Liver (tissue), 9 donors: ENCODE measurements around the gene CLK4. TPM values are rescaled to one million over a fixed set of nuclear protein-coding genes. Genes with fewer than 3 reads are reported as not detected.
"Not testable (repeated sequence)": the region's sequence is repeated elsewhere in the genome, so short reads cannot be mapped to it uniquely, and the experiment has no call there.

Experiments used
- DNase-seq: peaks from one replicate; pipeline ENCODE4 v3.0.0-alpha.2; 2017; ENCODE audit warnings: low spot score
- H3K27ac ChIP-seq, 2 donors: one replicate each; pipeline ENCODE4 v1.7.0; 2013; ENCODE audit warnings: inconsistent platforms in 2 of 2, low read length in 2 of 2, control low read depth in 1 of 2, low read depth in 1 of 2, mild to moderate bottlenecking in 1 of 2
- H3K27me3 ChIP-seq, 4 donors: one replicate each; pipeline versions ENCODE4 v1.6.1 to v1.7.0; 2013; ENCODE audit warnings: low read length in 3 of 4, inconsistent platforms in 1 of 4, mild to moderate bottlenecking in 1 of 4, moderate library complexity in 1 of 4; ENCODE audit not compliant: control insufficient read depth in 4 of 4, insufficient read depth in 4 of 4
- H3K36me3 ChIP-seq, 4 donors: one replicate each; pipeline versions ENCODE4 v1.6.1 to v1.7.0; 2013; ENCODE audit warnings: low read length in 3 of 4, mild to moderate bottlenecking in 3 of 4, low read depth in 1 of 4, moderate library complexity in 1 of 4; ENCODE audit not compliant: control insufficient read depth in 4 of 4, insufficient read depth in 3 of 4
- H3K4me1 ChIP-seq, 4 donors: one replicate each; pipeline versions ENCODE4 v1.6.1 to v1.7.0; 2013; ENCODE audit warnings: low read length in 3 of 4, mild to moderate bottlenecking in 3 of 4, moderate library complexity in 1 of 4; ENCODE audit not compliant: control insufficient read depth in 4 of 4, insufficient read depth in 4 of 4
- H3K4me3 ChIP-seq, 3 donors: one replicate each; pipeline versions ENCODE4 v1.6.1 to v1.7.0; 2013; ENCODE audit warnings: low read length in 3 of 3, control low read depth in 1 of 3, low read depth in 1 of 3, mild to moderate bottlenecking in 1 of 3
- H3K9ac ChIP-seq, 2 donors: one replicate each; pipeline ENCODE4 v1.7.0; 2013; ENCODE audit warnings: low read length in 2 of 2, mild to moderate bottlenecking in 2 of 2, moderate library complexity in 2 of 2, control low read depth in 1 of 2, low read depth in 1 of 2
- H3K9me3 ChIP-seq, 4 donors: one replicate each; pipeline versions ENCODE4 v1.6.1 to v1.7.0; 2013; ENCODE audit warnings: low read length in 3 of 4; ENCODE audit not compliant: control insufficient read depth in 4 of 4
- EGR1 ChIP-seq, 2 donors: IDR thresholded peaks; 2 replicates each; pipeline ENCODE4 v1.6.1; 2016 to 2018; ENCODE audit warnings: antibody characterized with exemption in 2 of 2, low read depth in 2 of 2
- FOXA1 ChIP-seq: IDR thresholded peaks from 2 replicates; pipeline ENCODE4 v1.6.1; 2016; ENCODE audit warnings: antibody characterized with exemption
- FOXA2 ChIP-seq: IDR thresholded peaks from 2 replicates; pipeline ENCODE4 v1.6.1; 2016; ENCODE audit warnings: antibody characterized with exemption
- HNF4A ChIP-seq, 2 donors: conservative IDR thresholded peaks; 2 replicates each; pipeline ENCODE4 v1.6.1; 2016; ENCODE audit warnings: antibody characterized with exemption in 2 of 2, mild to moderate bottlenecking in 2 of 2
- JUND ChIP-seq, 2 donors: IDR thresholded peaks; 2 replicates each; pipeline ENCODE4 v1.6.1; 2016; ENCODE audit warnings: antibody characterized with exemption in 2 of 2
- RAD21 ChIP-seq, 2 donors: IDR thresholded peaks; 2 replicates each; pipeline ENCODE4 v1.6.1; 2016; ENCODE audit warnings: antibody characterized with exemption in 2 of 2, mild to moderate bottlenecking in 2 of 2
- RXRA ChIP-seq, 2 donors: IDR thresholded peaks; 2 replicates each; pipeline ENCODE4 v1.6.1; 2017 to 2018; ENCODE audit warnings: antibody characterized with exemption in 2 of 2, mild to moderate bottlenecking in 1 of 2
- TAF1 ChIP-seq: conservative IDR thresholded peaks from 2 replicates; pipeline ENCODE4 v1.6.1; 2016; ENCODE audit warnings: antibody characterized with exemption, mild to moderate bottlenecking
- YY1 ChIP-seq: IDR thresholded peaks from 2 replicates; pipeline ENCODE4 v1.6.1; 2016; ENCODE audit warnings: antibody characterized with exemption, mild to moderate bottlenecking
- WGBS: extraction: QIAGEN DNeasy Blood & Tissue Kit; methylation state at CpG from one replicate; pipeline ENCODE4 v1.1.7; 2013; 5-methylcytosine and 5-hydroxymethylcytosine counted together
- polyA plus RNA-seq, 2 donors: library from polyadenylated mRNA; stranded (reverse) in 1 of 2; unstranded in 1 of 2; fragments of 200-250 nt in 1 of 2; fragments of >200 nt in 1 of 2; fragmentation: Nextera tagmentation in 1 of 2; extraction: Ambion mirVana in 1 of 2; gene quantifications; one replicate each; pipeline versions ENCODE4 v1.2.1 to v1.2.3, GENCODE V29; 2013 to 2015
- total RNA-seq, 2 donors: library from RNA; depleted of rRNA; stranded (reverse); fragments of >200 nt; gene quantifications; one replicate each; pipeline ENCODE4 v1.2.3, GENCODE V29; 2014
- TF ChIP-seq, protein P1 (sequence below): IDR thresholded peaks from 2 replicates; pipeline ENCODE4 v1.6.1; 2016; ENCODE audit warnings: antibody characterized with exemption
- TF ChIP-seq, protein P2 (sequence below): IDR thresholded peaks from 2 replicates; pipeline ENCODE4 v1.6.1; 2016; ENCODE audit warnings: antibody characterized with exemption
- TF ChIP-seq, protein P3 (sequence below): IDR thresholded peaks from 2 replicates; pipeline ENCODE4 v1.6.1; 2016; ENCODE audit warnings: antibody characterized with exemption, mild to moderate bottlenecking
- donor health status: healthy.
- donor health status: healthy.
- donor health status: healthy.
- donor health status: healthy.
- donor health status: healthy.

CLK4 gene
- total and polyA plus RNA-seq, 4 donors, result 5.0 to 28.2 (median 21.9) TPM

DNA sequence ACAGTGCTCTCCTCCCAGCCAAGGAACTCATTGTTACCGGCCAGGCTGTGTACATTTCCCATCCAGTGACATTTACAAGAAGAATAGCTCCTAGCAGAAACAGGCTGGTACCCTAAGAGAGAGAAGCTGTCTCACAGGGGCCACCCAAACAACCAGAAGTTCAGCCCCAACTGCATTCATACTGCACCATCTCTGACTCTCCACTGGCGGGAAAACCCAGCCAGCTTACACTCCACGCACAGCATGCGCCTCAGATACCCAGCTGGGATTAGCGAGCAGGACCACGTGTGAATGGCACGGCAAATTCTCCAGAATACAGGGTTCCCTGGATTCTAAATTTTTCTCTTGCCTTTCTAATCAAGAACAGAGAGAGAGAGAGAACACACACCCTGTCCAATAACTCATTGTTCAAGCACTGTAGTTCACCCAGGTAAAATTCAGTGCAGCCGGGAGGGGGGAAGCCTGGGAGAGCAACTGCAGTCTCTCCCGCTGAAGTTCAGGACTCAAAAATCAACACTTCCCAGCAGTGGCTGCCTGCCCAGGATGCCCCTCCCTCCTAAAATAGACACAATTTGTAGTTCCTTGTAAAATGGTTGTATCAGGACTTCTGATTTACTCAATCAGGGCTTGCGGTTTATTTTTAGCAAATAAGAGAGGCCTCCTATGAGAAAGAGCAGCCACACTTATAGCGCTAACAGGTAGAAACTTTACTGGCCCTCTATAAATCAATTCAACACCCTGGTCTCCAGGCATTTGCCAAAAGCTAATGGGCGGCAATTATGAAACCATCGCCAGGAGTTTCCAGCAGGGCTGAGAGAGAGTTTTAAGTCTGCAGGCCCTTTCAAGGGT, 38.9 kb downstream of the CLK4 start:
- H3K36me3 ChIP-seq, result no peaks in the 10 kb centered on the region
- peaks cover 9 to 14% (median 11%) of the 10 kb centered on the region in 4 donors for H3K4me1 ChIP-seq
- no peak for TF ChIP-seq JUND (IDR thresholded peaks at IDR 0.05)
- TF ChIP-seq FOXA1, result no peak
- no peak for DNase-seq
- no peak overlapping the region for H3K4me3 ChIP-seq
- H3K9ac ChIP-seq, result no peak overlapping the region
- peaks cover 0 to 3% (median 0%) of the 10 kb centered on the region in 4 donors for H3K9me3 ChIP-seq
- no peak overlapping the region for H3K27ac ChIP-seq
- 52% methylated on average over 13 of the region's 13 CpGs for WGBS
- H3K27me3 ChIP-seq, result peaks cover 0 to 4% (median 0%) of the 10 kb centered on the region in 4 donors

DNA sequence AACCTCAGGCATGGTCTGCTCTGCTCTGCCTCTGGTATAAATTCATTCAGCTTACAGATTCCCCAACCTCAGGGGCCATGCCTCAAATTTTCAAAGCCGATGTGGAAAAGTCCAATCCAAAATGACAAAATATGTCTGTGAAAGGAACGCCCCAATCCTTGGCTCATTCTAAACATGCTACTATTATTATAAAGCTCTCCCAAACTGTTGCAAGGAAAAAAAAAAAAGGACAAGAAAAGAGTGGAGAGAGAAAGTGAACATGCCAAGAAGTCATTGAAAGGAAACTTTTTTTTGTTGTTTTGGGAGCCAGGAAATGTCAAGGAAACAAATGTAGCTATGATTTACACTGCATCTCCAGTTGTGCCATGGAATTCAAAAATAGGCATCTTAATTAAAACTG, 40.5 kb downstream of the CLK4 start:
- no peak for DNase-seq
- Histone ChIP-seq H3K36me3 (no peaks in the 10 kb centered on the region), H3K4me1 (peaks cover 9 to 14% (median 11%) of the 10 kb centered on the region in 4 donors), H3K27me3 (peaks cover 0 to 4% (median 0%) of the 10 kb centered on the region in 4 donors), H3K27ac (no peak overlapping the region), H3K9ac (no peak overlapping the region), H3K9me3 (peaks cover 0 to 3% (median 0%) of the 10 kb centered on the region in 4 donors), H3K4me3 (no peak overlapping the region)
- 80% methylated on average over 2 of the region's 2 CpGs for WGBS
- TF ChIP-seq, protein P1, sequence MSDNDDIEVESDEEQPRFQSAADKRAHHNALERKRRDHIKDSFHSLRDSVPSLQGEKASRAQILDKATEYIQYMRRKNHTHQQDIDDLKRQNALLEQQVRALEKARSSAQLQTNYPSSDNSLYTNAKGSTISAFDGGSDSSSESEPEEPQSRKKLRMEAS, result no peak
- TF ChIP-seq TAF1, result no peak
- TF ChIP-seq YY1, result no peak
- TF ChIP-seq FOXA1, result no peak
- TF ChIP-seq JUND (IDR thresholded peaks at IDR 0.05), result no peak
- TF ChIP-seq RAD21 (IDR thresholded peaks at IDR 0.05), result no peak
- no peak for TF ChIP-seq RXRA (IDR thresholded peaks at IDR 0.05)
- no peak for TF ChIP-seq FOXA2
- TF ChIP-seq, protein P2, sequence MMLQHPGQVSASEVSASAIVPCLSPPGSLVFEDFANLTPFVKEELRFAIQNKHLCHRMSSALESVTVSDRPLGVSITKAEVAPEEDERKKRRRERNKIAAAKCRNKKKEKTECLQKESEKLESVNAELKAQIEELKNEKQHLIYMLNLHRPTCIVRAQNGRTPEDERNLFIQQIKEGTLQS, result no peak

DNA sequence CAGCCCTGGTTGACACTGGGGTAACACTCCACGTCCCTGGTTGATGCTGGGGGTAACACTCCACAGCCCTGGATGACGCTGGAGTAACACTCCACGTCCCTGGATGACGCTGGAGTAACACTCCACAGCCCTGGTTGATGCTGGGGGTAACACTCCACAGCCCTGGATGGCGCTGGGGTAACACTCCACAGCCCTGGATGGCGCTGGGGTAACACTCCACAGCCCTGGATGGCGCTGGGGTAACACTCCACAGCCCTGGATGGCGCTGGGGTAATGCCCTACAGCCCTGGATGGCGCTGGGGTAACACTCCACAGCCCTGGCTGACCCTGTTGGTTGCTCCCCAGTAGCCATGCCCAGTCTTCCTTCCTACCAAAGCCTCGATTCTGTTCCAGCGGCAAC, 41.4 kb downstream of the CLK4 start:
- not testable (repeated sequence) for H3K36me3 ChIP-seq, H3K27me3 ChIP-seq, H3K27ac ChIP-seq, H3K4me1 ChIP-seq, H3K4me3 ChIP-seq, H3K9me3 ChIP-seq, H3K9ac ChIP-seq
- DNase-seq, result peak; percentile 83
- WGBS, result 89% methylated on average over 11 of the region's 11 CpGs

DNA sequence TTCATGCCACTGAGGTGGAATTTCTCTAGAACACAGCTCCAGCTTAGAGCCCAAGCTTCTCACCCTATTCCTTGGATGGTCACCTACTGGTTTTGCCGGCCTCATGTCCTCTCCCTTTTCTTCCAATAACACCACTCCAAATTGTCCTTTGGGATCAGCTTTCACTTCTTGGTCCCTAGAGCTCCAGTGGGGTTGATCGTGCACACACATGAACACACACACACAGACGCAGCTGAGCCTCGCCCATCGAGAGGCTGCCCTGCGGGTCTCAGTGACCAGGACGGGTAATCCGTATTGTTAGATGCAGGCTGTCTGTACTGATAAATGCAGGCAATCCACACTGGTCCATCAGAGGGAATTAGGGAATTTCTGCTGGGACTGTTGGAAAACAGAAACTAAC, 43.6 kb downstream of the CLK4 start:
- H3K27me3 ChIP-seq, result no peaks in the 10 kb centered on the region
- no peak for TF ChIP-seq HNF4A (conservative IDR thresholded peaks at IDR 0.05)
- TF ChIP-seq, protein P2, result no peak
- TF ChIP-seq, protein P3, sequence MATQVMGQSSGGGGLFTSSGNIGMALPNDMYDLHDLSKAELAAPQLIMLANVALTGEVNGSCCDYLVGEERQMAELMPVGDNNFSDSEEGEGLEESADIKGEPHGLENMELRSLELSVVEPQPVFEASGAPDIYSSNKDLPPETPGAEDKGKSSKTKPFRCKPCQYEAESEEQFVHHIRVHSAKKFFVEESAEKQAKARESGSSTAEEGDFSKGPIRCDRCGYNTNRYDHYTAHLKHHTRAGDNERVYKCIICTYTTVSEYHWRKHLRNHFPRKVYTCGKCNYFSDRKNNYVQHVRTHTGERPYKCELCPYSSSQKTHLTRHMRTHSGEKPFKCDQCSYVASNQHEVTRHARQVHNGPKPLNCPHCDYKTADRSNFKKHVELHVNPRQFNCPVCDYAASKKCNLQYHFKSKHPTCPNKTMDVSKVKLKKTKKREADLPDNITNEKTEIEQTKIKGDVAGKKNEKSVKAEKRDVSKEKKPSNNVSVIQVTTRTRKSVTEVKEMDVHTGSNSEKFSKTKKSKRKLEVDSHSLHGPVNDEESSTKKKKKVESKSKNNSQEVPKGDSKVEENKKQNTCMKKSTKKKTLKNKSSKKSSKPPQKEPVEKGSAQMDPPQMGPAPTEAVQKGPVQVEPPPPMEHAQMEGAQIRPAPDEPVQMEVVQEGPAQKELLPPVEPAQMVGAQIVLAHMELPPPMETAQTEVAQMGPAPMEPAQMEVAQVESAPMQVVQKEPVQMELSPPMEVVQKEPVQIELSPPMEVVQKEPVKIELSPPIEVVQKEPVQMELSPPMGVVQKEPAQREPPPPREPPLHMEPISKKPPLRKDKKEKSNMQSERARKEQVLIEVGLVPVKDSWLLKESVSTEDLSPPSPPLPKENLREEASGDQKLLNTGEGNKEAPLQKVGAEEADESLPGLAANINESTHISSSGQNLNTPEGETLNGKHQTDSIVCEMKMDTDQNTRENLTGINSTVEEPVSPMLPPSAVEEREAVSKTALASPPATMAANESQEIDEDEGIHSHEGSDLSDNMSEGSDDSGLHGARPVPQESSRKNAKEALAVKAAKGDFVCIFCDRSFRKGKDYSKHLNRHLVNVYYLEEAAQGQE, result no peak
- no peak for TF ChIP-seq EGR1 (IDR thresholded peaks at IDR 0.05; ENCODE audit: low read depth in 2 of 2)
- TF ChIP-seq RAD21 (IDR thresholded peaks at IDR 0.05), result no peak
- no peaks in the 10 kb centered on the region for H3K36me3 ChIP-seq
- peaks cover 0 to 3% (median 0%) of the 10 kb centered on the region in 4 donors for H3K9me3 ChIP-seq
- H3K9ac ChIP-seq, result no peak overlapping the region
- no peak overlapping the region for H3K27ac ChIP-seq
- no peak overlapping the region for H3K4me3 ChIP-seq
- 85% methylated on average over 8 of the region's 8 CpGs for WGBS
- no peak for DNase-seq
- H3K4me1 ChIP-seq, result no peaks in the 10 kb centered on the region
